ENCODE results near the gene ASS1.
"Not testable (repeated sequence)": the region's sequence is repeated elsewhere in the genome, so short reads cannot be mapped to it uniquely, and the experiment has no call there.

ASS1 gene

DNA sequence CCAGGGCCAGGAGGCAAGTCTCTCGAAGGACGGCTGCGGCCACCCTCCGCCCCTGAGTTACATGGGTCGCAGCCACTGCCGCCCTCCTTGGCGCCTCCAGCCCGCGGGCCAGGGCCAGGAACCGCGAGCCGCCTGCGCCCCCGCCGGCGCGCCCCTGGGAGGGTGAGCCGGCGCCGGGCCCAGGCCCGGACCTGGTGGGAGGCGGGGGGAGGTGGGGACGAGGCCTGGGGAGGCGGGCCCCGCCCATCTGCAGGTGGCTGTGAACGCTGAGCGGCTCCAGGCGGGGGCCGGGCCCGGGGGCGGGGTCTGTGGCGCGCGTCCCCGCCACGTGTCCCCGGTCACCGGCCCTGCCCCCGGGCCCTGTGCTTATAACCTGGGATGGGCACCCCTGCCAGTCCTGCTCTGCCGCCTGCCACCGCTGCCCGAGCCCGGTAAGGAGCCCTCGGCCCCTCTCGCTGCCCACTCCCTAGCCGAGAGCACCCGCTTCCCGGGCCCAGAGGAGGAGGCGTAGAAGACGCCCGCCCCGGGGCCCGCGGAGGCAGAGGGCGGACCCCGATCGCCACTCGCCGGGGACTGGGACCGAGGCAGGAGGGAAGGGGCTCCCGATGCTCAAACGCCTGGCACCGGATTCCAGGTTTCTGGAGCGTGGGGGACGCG is at the start of gene ASS1:
ASS1 (plus strand) TSS at position 397 of the 657 bp plus-strand sequence. CDS start 7,268 bp downstream, outside the sequence.
- DNase-seq: peak; percentile 30 to 36

- DNase-seq: no peak
Observed at GRCh38 chr9:130395810-130396435, 48.8 kb upstream of the ASS1 start.

DNA sequence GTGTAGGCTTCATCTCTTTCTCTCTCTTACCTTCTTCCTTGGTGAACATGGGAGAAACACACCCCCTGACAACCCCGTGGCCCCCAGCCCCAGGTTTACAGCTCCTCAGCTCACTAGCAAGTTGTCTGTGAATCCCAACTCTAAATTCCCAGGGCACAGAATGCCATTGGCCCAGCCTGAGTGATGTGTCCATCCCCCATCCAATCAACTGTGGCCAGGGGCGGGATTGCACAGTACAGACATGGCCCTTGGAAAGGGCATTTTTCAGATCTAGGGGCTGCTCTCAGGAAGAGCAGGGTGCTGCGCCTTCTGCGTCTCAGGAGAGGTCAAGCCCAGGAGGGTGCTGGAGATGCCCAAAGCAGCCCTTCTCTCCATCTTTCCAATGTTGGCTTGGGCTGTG is 48.2 kb upstream of the ASS1 start:
- no peak for DNase-seq

DNA sequence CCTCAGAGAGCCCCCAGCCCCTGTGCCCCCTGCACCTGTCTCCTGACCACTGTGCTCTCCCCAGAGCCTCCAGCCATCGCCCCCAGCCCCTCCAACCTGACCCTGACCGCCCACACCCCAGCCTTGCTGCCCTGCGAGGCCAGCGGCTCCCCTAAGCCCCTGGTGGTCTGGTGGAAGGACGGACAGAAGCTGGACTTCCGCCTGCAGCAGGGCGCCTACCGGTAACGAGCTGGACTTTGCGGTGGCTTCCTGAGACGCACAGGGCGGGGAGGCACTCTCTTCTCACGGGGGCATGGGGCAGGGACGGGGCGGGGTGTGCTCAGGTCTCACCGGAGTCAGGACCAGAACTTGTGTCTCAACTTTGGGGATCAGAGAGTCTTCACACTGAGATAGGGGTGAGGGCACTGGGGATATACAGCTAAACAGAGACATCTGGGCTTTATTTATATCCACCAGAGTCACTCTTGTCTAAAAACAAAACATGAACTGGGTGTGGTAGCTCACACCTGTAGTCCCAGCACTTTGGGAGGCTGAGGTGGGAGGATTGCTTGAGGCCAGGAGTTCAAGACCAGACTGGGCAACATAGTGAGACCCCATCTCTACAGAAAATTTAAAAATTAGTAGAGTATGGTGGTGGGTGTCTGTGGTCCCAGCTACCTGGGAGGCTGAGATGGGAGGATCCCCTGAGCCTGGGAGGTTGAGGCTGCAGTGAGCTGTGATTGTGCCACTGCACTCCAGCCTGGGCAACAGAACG is 46.1 kb upstream of the ASS1 start:
- DNase-seq: no peak

DNA sequence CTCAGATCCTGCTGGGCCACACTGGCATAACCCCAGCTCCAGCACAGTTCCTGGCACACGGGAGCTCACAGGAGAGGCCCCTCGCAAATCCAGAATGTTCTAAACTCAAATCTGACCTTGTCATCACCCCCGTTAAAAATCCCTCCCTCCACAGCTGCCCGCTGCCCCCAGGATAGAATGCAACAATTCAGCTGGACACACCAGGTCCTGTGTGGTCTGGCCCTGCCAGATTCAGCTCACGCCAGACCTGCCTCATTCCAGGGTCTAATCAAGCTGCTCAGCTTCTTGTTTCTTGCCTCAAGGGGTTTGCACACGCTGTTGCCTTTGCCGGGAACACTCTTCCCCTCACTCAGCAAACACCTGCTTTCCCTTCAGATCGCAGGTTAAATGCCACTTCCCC is 45.0 kb upstream of the ASS1 start:
- DNase-seq: no peak

GRCh38 chr9:130400870-130401269 is 43.9 kb upstream of the ASS1 start:
- DNase-seq: no peak

- not testable (repeated sequence) for DNase-seq
Observed at GRCh38 chr9:130401742-130402141, 43.0 kb upstream of the ASS1 start.

GRCh38 chr9:130402243-130402642 is 42.5 kb upstream of the ASS1 start:
- DNase-seq: no peak

GRCh38 chr9:130402645-130403440 is 41.9 kb upstream of the ASS1 start:
- no peak for DNase-seq

- no peak for DNase-seq
Observed at GRCh38 chr9:130405657-130406257, 39.0 kb upstream of the ASS1 start.

DNA sequence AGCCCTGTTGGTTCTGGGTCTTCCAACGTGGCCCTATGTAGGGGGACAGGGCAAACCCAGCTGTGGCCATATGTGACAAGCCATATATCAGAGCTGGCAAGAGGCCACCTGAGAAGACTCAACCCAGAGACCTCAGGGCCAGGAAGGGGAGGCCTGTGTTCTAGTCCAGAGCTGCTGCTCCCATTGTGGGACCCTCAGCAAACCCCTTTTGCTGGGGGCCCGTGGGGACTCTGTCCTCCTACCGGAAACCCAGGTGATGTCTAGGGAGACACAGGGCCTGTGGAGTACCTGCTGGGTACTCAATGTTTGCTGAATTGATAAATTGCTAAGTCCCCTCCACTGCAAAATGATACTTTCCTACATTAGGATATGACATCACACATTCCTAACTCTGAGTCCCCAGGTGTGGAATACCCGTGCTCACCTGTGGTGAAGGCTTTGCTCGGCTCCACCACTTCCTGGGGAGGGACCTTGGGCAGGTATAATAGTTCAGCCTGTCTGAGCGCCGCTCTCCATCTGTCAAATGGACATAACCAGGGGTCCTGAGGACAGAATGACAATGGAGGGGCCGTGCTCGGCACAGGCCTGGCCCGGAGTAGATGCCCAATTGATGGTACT is 38.4 kb upstream of the ASS1 start:
- DNase-seq: no peak

GRCh38 chr9:130407916-130408663 is 36.7 kb upstream of the ASS1 start:
- DNase-seq: no peak

DNA sequence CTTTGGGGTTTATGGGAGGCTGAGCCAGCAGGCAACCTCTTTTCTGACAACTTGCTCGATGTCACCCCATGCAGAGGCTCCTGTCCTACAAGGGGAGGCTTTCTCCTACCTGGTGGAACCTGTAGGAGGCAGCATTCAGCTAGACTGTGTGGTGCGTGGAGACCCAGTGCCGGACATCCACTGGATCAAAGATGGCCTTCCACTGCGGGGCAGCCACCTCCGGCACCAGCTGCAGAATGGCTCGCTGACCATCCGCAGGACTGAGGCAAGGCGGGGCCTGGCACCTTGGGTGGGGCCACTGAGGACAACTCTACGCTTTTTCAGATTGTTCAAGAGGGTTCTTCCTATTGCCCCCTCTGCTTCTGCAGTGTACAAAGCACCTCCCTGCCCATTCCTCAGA is 36.1 kb upstream of the ASS1 start:
- no peak for DNase-seq

- no peak for DNase-seq
Observed at GRCh38 chr9:130409246-130409645, 35.5 kb upstream of the ASS1 start.

GRCh38 chr9:130410443-130410842 is 34.3 kb upstream of the ASS1 start:
- DNase-seq: no peak

- DNase-seq: no peak
Observed at GRCh38 chr9:130411566-130411915, 33.2 kb upstream of the ASS1 start.

DNA sequence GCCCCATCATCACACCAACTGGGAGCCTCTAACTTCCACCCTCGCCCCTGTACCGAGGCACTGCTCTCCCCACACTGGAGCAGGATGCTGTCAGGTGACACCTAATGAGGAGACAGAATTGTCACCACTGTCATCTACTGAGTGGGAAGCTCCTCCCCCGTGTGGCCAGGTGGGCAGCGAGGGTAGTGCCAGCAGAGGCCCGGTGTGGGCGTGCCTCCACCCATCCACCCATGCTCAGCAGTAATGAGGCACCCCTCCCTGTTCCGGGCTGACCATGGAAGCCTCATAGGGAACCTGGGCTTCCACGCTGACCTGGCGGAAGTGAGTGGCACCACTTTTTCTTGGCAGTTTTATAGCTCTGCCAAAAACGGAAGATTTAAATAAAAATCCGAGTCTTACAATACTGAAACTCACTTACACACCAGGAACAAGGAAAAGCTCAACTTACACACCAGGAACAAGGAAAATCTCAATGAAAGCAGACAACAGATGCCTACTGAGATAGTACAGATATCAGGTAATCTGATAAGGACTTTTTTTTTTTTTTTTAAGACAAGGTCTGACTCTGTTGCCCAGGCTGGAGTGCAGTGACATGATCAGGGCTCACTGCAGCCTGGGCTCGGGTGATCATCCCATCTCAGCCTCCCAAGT is 30.6 kb upstream of the ASS1 start:
- DNase-seq: no peak

DNA sequence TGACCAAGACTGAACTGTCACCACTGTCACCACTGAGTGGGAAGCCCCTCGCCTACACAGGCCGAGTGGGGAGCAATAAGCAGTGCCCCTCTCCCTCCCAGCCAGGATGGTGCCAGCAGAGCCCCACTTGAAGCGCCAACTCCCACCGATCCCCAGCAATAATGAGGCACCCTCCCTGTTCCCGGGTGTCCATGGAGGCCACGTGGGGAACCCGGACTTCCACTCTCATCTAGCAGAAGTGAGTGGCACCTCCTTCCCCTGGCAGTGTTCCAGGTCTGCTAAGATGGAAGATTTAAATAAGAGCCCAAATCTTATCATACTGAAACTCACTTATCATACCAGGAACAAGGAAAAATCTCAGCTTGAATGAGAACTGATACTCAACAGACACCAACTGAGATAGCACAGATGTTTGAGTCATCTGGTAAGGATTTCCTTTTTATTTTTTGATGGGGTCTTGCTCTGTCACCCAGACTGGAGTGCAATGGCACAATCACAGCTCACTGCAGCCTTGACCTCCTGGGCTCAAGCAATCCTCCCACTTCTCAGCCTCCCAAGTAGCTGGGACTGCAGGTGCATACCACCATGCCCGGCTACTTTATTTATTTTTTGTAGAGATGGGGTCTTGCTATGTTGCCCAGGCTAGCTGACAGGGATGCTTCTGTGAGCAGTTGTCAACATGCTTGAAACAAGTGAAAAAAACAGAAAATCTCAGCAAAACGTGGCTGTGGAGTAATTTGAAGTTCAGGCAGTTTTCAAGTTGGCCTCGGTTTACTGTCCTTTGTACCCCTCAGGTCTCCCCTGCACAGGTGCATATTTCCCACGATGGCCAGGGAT is 29.6 kb upstream of the ASS1 start:
- no peak for DNase-seq

GRCh38 chr9:130417602-130418001 is 27.2 kb upstream of the ASS1 start:
- DNase-seq: no peak

DNA sequence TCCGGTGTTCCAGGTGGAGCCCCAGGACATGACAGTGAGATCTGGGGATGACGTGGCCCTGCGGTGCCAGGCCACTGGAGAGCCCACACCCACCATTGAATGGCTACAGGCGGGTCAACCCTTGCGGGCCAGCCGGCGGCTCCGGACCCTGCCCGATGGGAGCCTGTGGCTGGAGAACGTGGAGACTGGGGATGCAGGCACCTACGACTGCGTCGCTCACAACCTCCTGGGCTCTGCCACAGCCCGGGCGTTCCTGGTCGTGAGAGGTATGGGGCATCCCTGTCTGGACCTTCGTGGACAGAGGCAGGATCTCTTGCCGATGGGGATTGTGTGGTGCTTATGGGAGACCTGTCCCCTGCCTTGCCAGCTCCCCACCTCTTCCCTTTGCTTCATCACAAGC is 26.0 kb upstream of the ASS1 start:
- DNase-seq: no peak

All from CD4-positive, alpha-beta T cell treated with Interleukin-4 for 1 hour (primary cell).